Measurements from ENCODE around the gene FRA10AC1.
A peak's percentile ranks its signal among the peaks of the same experiment; 100 is the strongest.

FRA10AC1 gene

GRCh38 chr10:93702210-93703001, at the start of gene FRA10AC1:
TSS of gene FRA10AC1 (minus strand) at chr10:93702592. CDS start at chr10:93700106, 2,486 bp downstream.
- DNase-seq (ENCODE audit: low read depth) = peak; percentile 80

- no peak for DNase-seq (ENCODE audit: low read depth)
Measured at GRCh38 chr10:93751832-93752231, 49.4 kb upstream of the FRA10AC1 start.

GRCh38 chr10:93751124-93751523, 48.7 kb upstream of the FRA10AC1 start:
- no peak for DNase-seq (ENCODE audit: low read depth)

- DNase-seq (ENCODE audit: low read depth) = no peak
Measured at GRCh38 chr10:93749218-93749799, 46.9 kb upstream of the FRA10AC1 start.

- peak; percentile 93 for DNase-seq (ENCODE audit: low read depth)
Measured at GRCh38 chr10:93746844-93747284, 44.5 kb upstream of the FRA10AC1 start.

GRCh38 chr10:93745408-93746065, 43.1 kb upstream of the FRA10AC1 start:
- DNase-seq (ENCODE audit: low read depth) = no peak

GRCh38 chr10:93742633-93743349, 40.4 kb upstream of the FRA10AC1 start:
- no peak for DNase-seq (ENCODE audit: low read depth)

GRCh38 chr10:93741367-93741766, 39.0 kb upstream of the FRA10AC1 start:
- DNase-seq (ENCODE audit: low read depth) = no peak

- no peak for DNase-seq (ENCODE audit: low read depth)
Measured at GRCh38 chr10:93726024-93726423, 23.6 kb upstream of the FRA10AC1 start.

GRCh38 chr10:93723153-93723552, 20.8 kb upstream of the FRA10AC1 start:
- DNase-seq (ENCODE audit: low read depth) = no peak

GRCh38 chr10:93722550-93722949, 20.2 kb upstream of the FRA10AC1 start:
- no peak for DNase-seq (ENCODE audit: low read depth)

- DNase-seq (ENCODE audit: low read depth) = no peak
Measured at GRCh38 chr10:93719901-93720300, 17.5 kb upstream of the FRA10AC1 start.

- no peak for DNase-seq (ENCODE audit: low read depth)
Measured at GRCh38 chr10:93718937-93719725, 16.7 kb upstream of the FRA10AC1 start.

GRCh38 chr10:93716766-93717165, 14.4 kb upstream of the FRA10AC1 start:
- DNase-seq (ENCODE audit: low read depth) = no peak

- DNase-seq (ENCODE audit: low read depth) = no peak
Measured at GRCh38 chr10:93715345-93715744, 13.0 kb upstream of the FRA10AC1 start.

GRCh38 chr10:93712593-93712992, 10.2 kb upstream of the FRA10AC1 start:
- DNase-seq (ENCODE audit: low read depth) = no peak

- no peak for DNase-seq (ENCODE audit: low read depth)
Measured at GRCh38 chr10:93711891-93712290, 9.5 kb upstream of the FRA10AC1 start.

- DNase-seq (ENCODE audit: low read depth) = no peak
Measured at GRCh38 chr10:93710333-93710909, 8.0 kb upstream of the FRA10AC1 start.

GRCh38 chr10:93707623-93708022, 5.2 kb upstream of the FRA10AC1 start:
- DNase-seq (ENCODE audit: low read depth) = no peak

GRCh38 chr10:93704451-93704850, 2.1 kb upstream of the FRA10AC1 start:
- no peak for DNase-seq (ENCODE audit: low read depth)

GRCh38 chr10:93703841-93704240, 1.4 kb upstream of the FRA10AC1 start:
- DNase-seq (ENCODE audit: low read depth) = no peak

All from fibroblast of the conjunctiva (primary cell).